Measurements from ENCODE around the gene ELF5.

Gene ELF5

DNA sequence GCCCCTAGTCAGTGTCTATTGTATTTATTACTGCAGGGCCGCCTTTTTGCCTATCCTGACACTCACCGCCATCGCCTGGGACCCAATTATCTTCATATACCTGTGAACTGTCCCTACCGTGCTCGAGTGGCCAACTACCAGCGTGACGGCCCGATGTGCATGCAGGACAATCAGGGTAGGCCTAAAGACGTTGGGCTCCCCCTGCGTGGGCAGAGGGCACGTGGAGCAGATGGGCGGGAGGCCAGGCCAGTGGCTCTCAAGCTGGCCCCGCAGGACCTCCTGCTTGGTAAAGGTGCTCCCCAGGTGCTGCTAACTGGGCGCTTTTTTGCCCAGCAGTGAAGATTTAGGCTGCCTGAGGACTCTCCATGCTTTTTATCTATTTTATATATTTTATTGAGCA lies 52.4 kb downstream of the ELF5 start:
- no peak for DNase-seq (ENCODE audit: low read depth)
- no peak for TF ChIP-seq CTCF (IDR thresholded peaks at IDR 0.05; ENCODE audit: insufficient read depth, low read depth, low read length, missing control alignments)

GRCh38 chr11:34460278-34460677 lies 53.3 kb downstream of the ELF5 start:
- H3K4me3 ChIP-seq (ENCODE audit: low read length), result no peak overlapping the region
- no peak for DNase-seq (ENCODE audit: low read depth)
- no peak for TF ChIP-seq CTCF (IDR thresholded peaks at IDR 0.05; ENCODE audit: insufficient read depth, low read depth, low read length, missing control alignments)

More for the DNA sequence above, 52.4 kb downstream of the ELF5 start:
- no peak overlapping the region for H3K4me3 ChIP-seq (ENCODE audit: low read length)

DNA sequence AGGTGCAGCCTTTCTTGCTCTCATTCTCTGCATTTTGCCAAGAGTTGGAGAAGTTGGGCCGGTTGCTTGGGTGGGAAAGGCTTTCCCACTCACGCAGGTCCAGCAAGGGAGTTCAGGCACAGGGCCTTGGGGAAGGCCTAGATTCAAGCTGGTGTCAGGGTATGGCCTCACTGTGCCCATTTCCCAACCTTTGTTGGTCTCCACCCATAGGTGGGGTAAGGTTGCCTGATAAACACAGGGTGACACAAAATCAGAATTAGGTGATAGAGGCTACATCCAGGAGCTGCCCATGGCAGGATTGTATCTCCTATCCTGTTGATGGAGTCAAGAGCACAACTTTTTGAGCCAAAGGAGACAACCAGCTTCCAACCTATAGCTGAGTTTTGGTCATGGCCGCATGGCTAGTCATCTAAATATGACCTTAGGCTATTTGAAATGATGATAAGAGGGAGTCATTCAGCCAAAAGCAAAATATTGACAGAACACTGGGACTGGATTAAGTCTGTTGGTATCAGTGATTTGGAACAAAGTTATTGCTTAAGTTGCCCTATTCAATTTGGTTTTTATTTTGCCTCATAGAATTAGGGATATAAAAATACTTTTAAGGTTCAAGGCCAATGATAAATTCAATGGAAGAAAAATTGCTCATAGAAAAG lies 54.0 kb downstream of the ELF5 start:
- no peak for TF ChIP-seq CTCF (IDR thresholded peaks at IDR 0.05; ENCODE audit: insufficient read depth, low read depth, low read length, missing control alignments)
- no peak for DNase-seq (ENCODE audit: low read depth)
- no peak overlapping the region for H3K4me3 ChIP-seq (ENCODE audit: low read length)

- TF ChIP-seq CTCF (IDR thresholded peaks at IDR 0.05; ENCODE audit: insufficient read depth, low read depth, low read length, missing control alignments), result no peak
- DNase-seq (ENCODE audit: low read depth), result no peak
- no peak overlapping the region for H3K4me3 ChIP-seq (ENCODE audit: low read length)
These were observed 55.1 kb downstream of the ELF5 start for GRCh38 chr11:34458525-34458924.

DNA sequence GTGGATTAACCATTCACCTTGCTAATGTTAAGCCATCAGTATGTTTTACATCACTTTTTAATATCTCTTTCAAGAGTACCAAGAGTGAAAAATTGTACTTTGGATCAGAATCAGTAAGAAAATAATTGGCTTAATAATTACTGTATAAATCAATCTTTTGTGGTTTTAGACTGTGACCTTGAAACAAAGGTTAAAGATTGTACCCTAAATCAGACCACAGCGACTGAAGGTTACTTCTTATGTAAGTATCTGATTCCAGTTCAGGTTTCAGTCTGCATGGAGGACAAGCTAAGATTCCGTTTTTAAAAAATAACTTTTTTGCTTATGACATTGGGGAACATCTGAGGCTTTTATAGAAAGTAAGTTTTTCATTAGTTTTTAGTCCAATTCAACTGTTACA lies 56.0 kb downstream of the ELF5 start:
- TF ChIP-seq CTCF (IDR thresholded peaks at IDR 0.05; ENCODE audit: insufficient read depth, low read depth, low read length, missing control alignments), result no peak
- no peak for DNase-seq (ENCODE audit: low read depth)
- no peak overlapping the region for H3K4me3 ChIP-seq (ENCODE audit: low read length)

GRCh38 chr11:34454308-34455032 lies 59.1 kb downstream of the ELF5 start:
- no peak for DNase-seq (ENCODE audit: low read depth)
- TF ChIP-seq CTCF (IDR thresholded peaks at IDR 0.05; ENCODE audit: insufficient read depth, low read depth, low read length, missing control alignments), result no peak
- no peak overlapping the region for H3K4me3 ChIP-seq (ENCODE audit: low read length)

DNA sequence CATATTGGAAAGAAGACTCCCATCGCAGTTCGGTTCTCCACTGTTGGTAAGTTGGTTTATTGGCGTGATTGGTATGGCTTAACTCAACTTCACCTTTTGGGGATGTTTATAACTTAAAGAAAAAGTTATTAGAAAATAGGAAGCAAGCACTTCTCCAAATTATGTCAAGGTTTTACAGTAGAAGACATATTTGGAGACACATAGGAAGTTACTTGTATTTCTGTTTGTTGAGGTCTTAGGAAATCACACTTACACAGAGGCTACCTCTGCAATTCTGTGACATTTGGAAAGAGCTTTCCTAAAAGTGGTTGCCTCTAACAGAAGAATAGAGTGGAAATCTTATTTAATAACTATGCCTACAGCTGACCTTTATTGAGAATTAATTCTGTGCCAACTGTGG lies 62.5 kb downstream of the ELF5 start:
- H3K4me3 ChIP-seq (ENCODE audit: low read length), result no peak overlapping the region
- TF ChIP-seq CTCF (IDR thresholded peaks at IDR 0.05; ENCODE audit: insufficient read depth, low read depth, low read length, missing control alignments), result no peak
- DNase-seq (ENCODE audit: low read depth), result no peak

Measured in epithelial cell of esophagus (primary cell).